ENCODE data around the gene IL6R.
A peak's percentile ranks its signal among the peaks of the same experiment; 100 is the strongest.

Gene IL6R

GRCh38 chr1:154492115-154492514, 87.0 kb downstream of the IL6R start:
- no peak overlapping the region for H3K4me3 ChIP-seq (ENCODE audit: low read depth, low read length)
- no peak for TF ChIP-seq POLR2A (IDR thresholded peaks at IDR 0.05; ENCODE audit: extremely low read depth, insufficient read length)
- TF ChIP-seq MAX (IDR thresholded peaks at IDR 0.05; ENCODE audit: low read depth, low read length): no peak
- no peak for TF ChIP-seq MYC (IDR thresholded peaks at IDR 0.05; ENCODE audit: low read depth, low read length)
- no peak for TF ChIP-seq CTCF (IDR thresholded peaks at IDR 0.05; ENCODE audit: low read depth, low read length)
- no peak for DNase-seq (ENCODE audit: low read depth)

GRCh38 chr1:154493276-154493675, 88.1 kb downstream of the IL6R start:
- no peak overlapping the region for H3K4me3 ChIP-seq (ENCODE audit: low read depth, low read length)
- peak; percentile 56 for DNase-seq (ENCODE audit: low read depth)
- TF ChIP-seq CTCF (IDR thresholded peaks at IDR 0.05; ENCODE audit: low read depth, low read length) (no peak), MAX (IDR thresholded peaks at IDR 0.05; ENCODE audit: low read depth, low read length) (no peak), MYC (IDR thresholded peaks at IDR 0.05; ENCODE audit: low read depth, low read length) (no peak), POLR2A (IDR thresholded peaks at IDR 0.05; ENCODE audit: extremely low read depth, insufficient read length) (no peak)

DNA sequence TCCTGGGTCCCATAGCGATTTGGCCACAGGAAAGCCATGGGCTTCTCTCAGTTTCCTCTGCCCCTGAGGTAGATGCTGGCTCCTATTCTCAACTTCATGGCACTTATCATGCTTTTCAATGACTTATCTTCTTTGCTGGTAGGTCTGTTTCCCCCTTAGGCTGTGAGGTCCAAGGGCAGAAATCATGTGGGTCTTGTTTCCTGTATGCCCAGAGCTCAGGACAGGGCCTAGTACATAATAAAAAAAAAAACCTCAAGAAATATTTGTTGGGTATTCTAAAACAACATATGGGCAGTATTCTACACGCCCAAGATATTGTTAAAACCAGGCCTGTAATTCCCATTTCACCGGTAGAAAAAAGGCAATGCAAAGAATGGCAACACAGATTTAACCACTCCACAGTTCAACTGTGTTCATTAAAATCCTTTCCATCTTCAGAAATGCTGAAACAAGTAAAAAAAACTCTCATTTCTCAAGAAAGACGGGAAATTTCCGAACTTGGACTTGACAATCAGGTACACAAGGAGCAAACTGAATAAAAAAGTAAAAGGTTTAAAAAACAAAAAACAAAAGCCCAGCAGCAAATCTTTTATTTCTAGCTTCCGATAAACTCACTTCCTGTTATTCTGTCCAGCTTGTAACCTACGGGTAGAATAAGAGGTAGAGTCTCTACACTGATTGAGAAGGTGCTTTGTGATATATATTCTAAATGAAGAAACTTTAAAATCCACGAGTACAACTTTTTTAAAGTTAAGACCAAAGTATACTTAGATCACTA, 90.5 kb downstream of the IL6R start:
- no peak overlapping the region for H3K4me3 ChIP-seq (ENCODE audit: low read depth, low read length)
- no peak for DNase-seq (ENCODE audit: low read depth)
- TF ChIP-seq MYC (IDR thresholded peaks at IDR 0.05; ENCODE audit: low read depth, low read length) (no peak), MAX (IDR thresholded peaks at IDR 0.05; ENCODE audit: low read depth, low read length) (no peak)

GRCh38 chr1:154496383-154496782, 91.2 kb downstream of the IL6R start:
- no peak for TF ChIP-seq CTCF (IDR thresholded peaks at IDR 0.05; ENCODE audit: low read depth, low read length)
- no peak for TF ChIP-seq POLR2A (IDR thresholded peaks at IDR 0.05; ENCODE audit: extremely low read depth, insufficient read length)
- TF ChIP-seq MAX (IDR thresholded peaks at IDR 0.05; ENCODE audit: low read depth, low read length): no peak
- no peak for TF ChIP-seq MYC (IDR thresholded peaks at IDR 0.05; ENCODE audit: low read depth, low read length)
- DNase-seq (ENCODE audit: low read depth): no peak
- no peak overlapping the region for H3K4me3 ChIP-seq (ENCODE audit: low read depth, low read length)

DNA sequence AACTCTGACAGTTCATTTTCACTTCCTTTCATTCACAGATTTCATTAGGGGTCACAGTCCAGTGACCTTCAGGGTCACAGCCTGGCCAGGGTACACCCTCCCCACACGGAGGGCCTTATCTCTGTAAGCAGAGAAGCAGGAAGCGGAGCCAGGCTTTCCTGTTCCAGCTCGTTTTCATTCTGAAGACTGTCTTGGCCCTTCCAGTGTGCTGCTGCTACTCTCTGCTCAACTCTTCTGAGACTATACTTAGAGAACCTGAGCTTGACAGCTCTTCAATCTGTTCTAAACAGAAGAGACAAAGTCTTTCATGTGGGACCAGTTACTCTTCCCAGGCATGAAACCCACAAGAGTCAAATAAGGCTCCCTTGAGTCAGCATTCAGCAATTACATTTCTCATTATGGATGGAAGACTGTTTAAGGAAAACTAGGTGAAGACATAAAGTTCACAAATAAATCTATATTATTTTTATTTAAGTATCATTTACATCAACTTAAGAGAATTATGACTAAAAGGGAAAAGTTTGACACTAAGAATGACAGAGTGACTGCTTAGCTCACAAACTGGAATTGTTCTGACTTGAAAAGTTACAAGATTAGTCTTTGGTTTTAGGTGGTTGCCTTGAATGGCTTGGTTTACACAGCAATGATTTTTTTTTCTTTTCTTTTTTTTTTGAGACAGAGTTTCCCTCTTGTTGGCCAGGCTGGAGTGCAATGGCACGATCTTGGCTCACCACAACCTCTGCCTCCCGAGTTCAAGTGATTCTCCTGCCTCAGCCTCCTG, 92.1 kb downstream of the IL6R start:
- no peak for DNase-seq (ENCODE audit: low read depth)
- H3K4me3 ChIP-seq (ENCODE audit: low read depth, low read length): no peak overlapping the region

More for the DNA sequence above, 92.1 kb downstream of the IL6R start:
- no peak for TF ChIP-seq CTCF (IDR thresholded peaks at IDR 0.05; ENCODE audit: low read depth, low read length)
- TF ChIP-seq POLR2A (IDR thresholded peaks at IDR 0.05; ENCODE audit: extremely low read depth, insufficient read length): no peak
- no peak for TF ChIP-seq MYC (IDR thresholded peaks at IDR 0.05; ENCODE audit: low read depth, low read length)
- no peak for TF ChIP-seq MAX (IDR thresholded peaks at IDR 0.05; ENCODE audit: low read depth, low read length)

Measured in NB4 (cell line).